Measurements from ENCODE around the gene ACOD1.

DNA sequence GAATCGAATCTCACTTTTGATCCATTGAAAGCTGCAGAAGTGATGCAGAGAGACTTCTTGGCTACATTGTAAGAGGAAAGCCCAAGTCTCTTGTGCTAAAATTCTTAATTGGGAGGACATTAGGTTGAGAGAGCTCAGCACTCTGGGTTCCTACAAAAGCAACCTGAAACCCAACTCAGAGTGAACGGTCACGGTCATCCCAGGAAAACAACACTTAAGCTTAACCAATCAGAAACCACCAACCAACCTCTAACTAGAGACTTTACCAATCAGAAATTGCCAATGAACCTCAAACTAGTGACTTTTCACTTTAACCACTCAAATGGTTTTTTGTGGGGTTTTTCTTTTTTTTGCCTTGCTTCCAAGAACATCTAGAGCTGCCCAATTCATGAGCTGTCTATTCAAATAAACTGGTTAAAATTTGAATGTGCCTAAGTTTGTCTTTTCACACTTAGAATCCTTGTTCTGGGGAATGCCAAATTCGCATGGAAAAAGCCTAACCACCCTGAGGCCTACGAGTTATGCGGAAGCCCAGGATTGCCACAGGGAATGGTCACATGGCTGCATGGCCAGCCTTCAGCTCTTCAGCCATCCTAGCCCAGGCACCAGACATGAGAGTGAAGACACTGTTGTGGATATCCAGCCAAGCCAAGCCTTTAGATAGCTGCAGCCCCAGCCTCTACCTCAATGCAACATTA is 25.8 kb downstream of the ACOD1 start:
- TF ChIP-seq, protein P1, sequence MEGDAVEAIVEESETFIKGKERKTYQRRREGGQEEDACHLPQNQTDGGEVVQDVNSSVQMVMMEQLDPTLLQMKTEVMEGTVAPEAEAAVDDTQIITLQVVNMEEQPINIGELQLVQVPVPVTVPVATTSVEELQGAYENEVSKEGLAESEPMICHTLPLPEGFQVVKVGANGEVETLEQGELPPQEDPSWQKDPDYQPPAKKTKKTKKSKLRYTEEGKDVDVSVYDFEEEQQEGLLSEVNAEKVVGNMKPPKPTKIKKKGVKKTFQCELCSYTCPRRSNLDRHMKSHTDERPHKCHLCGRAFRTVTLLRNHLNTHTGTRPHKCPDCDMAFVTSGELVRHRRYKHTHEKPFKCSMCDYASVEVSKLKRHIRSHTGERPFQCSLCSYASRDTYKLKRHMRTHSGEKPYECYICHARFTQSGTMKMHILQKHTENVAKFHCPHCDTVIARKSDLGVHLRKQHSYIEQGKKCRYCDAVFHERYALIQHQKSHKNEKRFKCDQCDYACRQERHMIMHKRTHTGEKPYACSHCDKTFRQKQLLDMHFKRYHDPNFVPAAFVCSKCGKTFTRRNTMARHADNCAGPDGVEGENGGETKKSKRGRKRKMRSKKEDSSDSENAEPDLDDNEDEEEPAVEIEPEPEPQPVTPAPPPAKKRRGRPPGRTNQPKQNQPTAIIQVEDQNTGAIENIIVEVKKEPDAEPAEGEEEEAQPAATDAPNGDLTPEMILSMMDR (IDR thresholded peaks at IDR 0.05; ENCODE audit: borderline replicate concordance, extremely low read depth, low read length, poor library complexity, severe bottlenecking), result no peak
- TF ChIP-seq EZH2 (IDR thresholded peaks at IDR 0.05; ENCODE audit: borderline replicate concordance, low read depth, low read length, severe bottlenecking), result no peak
